GM12892 (cell line): ENCODE data around the gene SUGCT.
A peak's percentile ranks its signal among the peaks of the same experiment; 100 is the strongest.
"Not testable (repeated sequence)": the region's sequence is repeated elsewhere in the genome, so short reads cannot be mapped to it uniquely, and the experiment has no call there.

ENCODE experiments used
- DNase-seq: peaks from one replicate; pipeline ENCODE4 v3.0.0; 2011; ENCODE audit not compliant: insufficient read length
- FAIRE-seq: peaks from 2 replicates; lab custom pipeline; 2011; peaks lifted over from hg19 to GRCh38; lab: Jason Lieb, UNC
- POLR2A ChIP-seq: IDR thresholded peaks from 2 replicates; pipeline ENCODE4 v1.6.1; 2011; ENCODE audit warnings: low read depth, low read length, control low read depth
- POLR2AphosphoS5 ChIP-seq: IDR thresholded peaks from 2 replicates; pipeline ENCODE4 v1.6.1; 2011; ENCODE audit warnings: low read depth, low read length, control low read depth
- TAF1 ChIP-seq: IDR thresholded peaks from 2 replicates; pipeline ENCODE4 v1.6.1; 2011; ENCODE audit warnings: low read depth, mild to moderate bottlenecking, control low read depth, low read length, borderline replicate concordance

SUGCT gene

GRCh38 chr7:40213856-40214255 is 79.1 kb downstream of the SUGCT start:
- no peak for DNase-seq
- TF ChIP-seq POLR2A (no peak), TAF1 (no peak), POLR2AphosphoS5 (no peak)
- no peak for FAIRE-seq

- not testable (repeated sequence) for FAIRE-seq, DNase-seq
These were observed 83.8 kb downstream of the SUGCT start for GRCh38 chr7:40218612-40219011.

GRCh38 chr7:40219917-40220316 is 85.1 kb downstream of the SUGCT start:
- DNase-seq (no peak), FAIRE-seq (no peak)
- no peak for TF ChIP-seq POLR2AphosphoS5
- TF ChIP-seq TAF1 = no peak
- no peak for TF ChIP-seq POLR2A

- FAIRE-seq = no peak
- TF ChIP-seq POLR2AphosphoS5 (no peak), POLR2A (no peak), TAF1 (no peak)
- no peak for DNase-seq
These were observed 85.7 kb downstream of the SUGCT start for GRCh38 chr7:40220421-40220911.

- FAIRE-seq (no peak), DNase-seq (no peak)
- TF ChIP-seq POLR2A (no peak), POLR2AphosphoS5 (no peak)
These were observed 87.0 kb downstream of the SUGCT start for GRCh38 chr7:40221836-40222235.

GRCh38 chr7:40223451-40224127 is 88.8 kb downstream of the SUGCT start:
- no peak for TF ChIP-seq POLR2A
- no peak for TF ChIP-seq TAF1
- TF ChIP-seq POLR2AphosphoS5 = no peak
- FAIRE-seq (no peak), DNase-seq (no peak)

- no peak for DNase-seq
- peak; percentile 89 for FAIRE-seq
- TF ChIP-seq POLR2A = no peak
- TF ChIP-seq POLR2AphosphoS5 = no peak
- no peak for TF ChIP-seq TAF1
These were observed 95.3 kb downstream of the SUGCT start for GRCh38 chr7:40230101-40230500.

GRCh38 chr7:40231796-40232195 is 97.0 kb downstream of the SUGCT start:
- TF ChIP-seq POLR2A = no peak
- TF ChIP-seq POLR2AphosphoS5 = no peak
- TF ChIP-seq TAF1 = no peak
- no peak for DNase-seq
- FAIRE-seq = no peak

GRCh38 chr7:40232242-40232893 is 97.6 kb downstream of the SUGCT start:
- no peak for TF ChIP-seq TAF1
- no peak for TF ChIP-seq POLR2A
- TF ChIP-seq POLR2AphosphoS5 = no peak
- peak; percentile 74 for FAIRE-seq
- DNase-seq = no peak

GRCh38 chr7:40234046-40234445 is 99.2 kb downstream of the SUGCT start:
- FAIRE-seq (no peak), DNase-seq (no peak)
- no peak for TF ChIP-seq POLR2AphosphoS5
- no peak for TF ChIP-seq TAF1
- TF ChIP-seq POLR2A = no peak

GRCh38 chr7:40234666-40235065 is 99.9 kb downstream of the SUGCT start:
- TF ChIP-seq TAF1 = no peak
- TF ChIP-seq POLR2A = no peak
- no peak for FAIRE-seq
- DNase-seq = no peak

- no peak for DNase-seq
- FAIRE-seq = no peak
- TF ChIP-seq TAF1 (no peak), POLR2AphosphoS5 (no peak), POLR2A (no peak)
These were observed 102.9 kb downstream of the SUGCT start for GRCh38 chr7:40237731-40238130.
